C4-2B (cell line): Measurements from ENCODE around the gene SLC1A7.

Experiments
- CTCF ChIP-seq: fragments of 450-650 bp; conservative IDR thresholded peaks from 2 replicates; pipeline ENCODE4 v1.5.1; 2017; ENCODE audit warnings: mild to moderate bottlenecking
- ZFX ChIP-seq: fragments of 450-650 bp; IDR thresholded peaks from 2 replicates; pipeline ENCODE4 v1.6.1; 2017

- TF ChIP-seq CTCF = no peak
- no peak for TF ChIP-seq ZFX
These were observed 23.0 kb upstream of the SLC1A7 start for GRCh38 chr1:53165408-53165961.
